Measurements from ENCODE around the gene MRPL2. TPM values are rescaled to one million over a fixed set of nuclear protein-coding genes. Genes with fewer than 3 reads are reported as not detected.

Gene MRPL2
- total RNA-seq, 1 donor from 2014 or later = 16.9 TPM

DNA sequence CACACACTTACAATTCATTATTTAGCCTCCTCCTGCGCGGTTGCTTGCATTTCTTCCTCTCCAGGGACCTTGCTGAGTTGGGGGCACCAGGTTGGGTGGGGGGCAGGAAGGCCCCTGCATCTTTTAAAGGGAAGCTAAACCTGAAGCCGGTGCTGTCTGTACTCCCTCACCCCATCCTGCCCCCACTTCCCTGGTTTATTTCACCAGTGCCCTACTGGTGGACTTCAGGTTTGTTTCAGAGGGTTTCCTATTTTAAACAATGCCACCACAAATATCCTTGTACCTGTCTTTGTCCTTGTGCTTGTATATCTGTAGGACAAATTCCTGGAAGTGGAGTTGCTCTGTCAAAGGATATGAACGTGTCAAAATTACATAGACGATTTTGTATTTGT lies 37.9 kb upstream of the MRPL2 start:
- H3K4me3 ChIP-seq (ENCODE audit: low read depth, low read length) = no peak overlapping the region
- DNase-seq (ENCODE audit: low read depth) = no peak

GRCh38 chr6:43096451-43097097 lies 37.3 kb upstream of the MRPL2 start:
- DNase-seq (ENCODE audit: low read depth) = peak; percentile 82
- H3K4me3 ChIP-seq (ENCODE audit: low read depth, low read length) = peak overlapping the region; percentile 8
- TF ChIP-seq CTCF (conservative IDR thresholded peaks at IDR 0.05; ENCODE audit: low read depth, low read length) = no peak

More for the DNA sequence above, 37.9 kb upstream of the MRPL2 start:
- TF ChIP-seq CTCF (conservative IDR thresholded peaks at IDR 0.05; ENCODE audit: low read depth, low read length) = no peak

GRCh38 chr6:43095939-43096338 lies 36.7 kb upstream of the MRPL2 start:
- no peak for TF ChIP-seq CTCF (conservative IDR thresholded peaks at IDR 0.05; ENCODE audit: low read depth, low read length)
- H3K4me3 ChIP-seq (ENCODE audit: low read depth, low read length) = peak overlapping the region; percentile 8
- no peak for DNase-seq (ENCODE audit: low read depth)

- DNase-seq (ENCODE audit: low read depth) = peak; percentile 50
- peak overlapping the region; percentile 47 for H3K4me3 ChIP-seq (ENCODE audit: low read depth, low read length)
- TF ChIP-seq CTCF (conservative IDR thresholded peaks at IDR 0.05; ENCODE audit: low read depth, low read length) = no peak
Measured at GRCh38 chr6:43093436-43094289, 34.4 kb upstream of the MRPL2 start.

- DNase-seq (ENCODE audit: low read depth) = no peak
- TF ChIP-seq CTCF (conservative IDR thresholded peaks at IDR 0.05; ENCODE audit: low read depth, low read length) = no peak
- no peak overlapping the region for H3K4me3 ChIP-seq (ENCODE audit: low read depth, low read length)
Measured at GRCh38 chr6:43092635-43093034, 33.4 kb upstream of the MRPL2 start.

GRCh38 chr6:43091436-43091991 lies 32.3 kb upstream of the MRPL2 start:
- no peak for DNase-seq (ENCODE audit: low read depth)
- no peak for TF ChIP-seq CTCF (conservative IDR thresholded peaks at IDR 0.05; ENCODE audit: low read depth, low read length)
- no peak overlapping the region for H3K4me3 ChIP-seq (ENCODE audit: low read depth, low read length)
